ENCODE results near the gene PLXNB3.

DNA sequence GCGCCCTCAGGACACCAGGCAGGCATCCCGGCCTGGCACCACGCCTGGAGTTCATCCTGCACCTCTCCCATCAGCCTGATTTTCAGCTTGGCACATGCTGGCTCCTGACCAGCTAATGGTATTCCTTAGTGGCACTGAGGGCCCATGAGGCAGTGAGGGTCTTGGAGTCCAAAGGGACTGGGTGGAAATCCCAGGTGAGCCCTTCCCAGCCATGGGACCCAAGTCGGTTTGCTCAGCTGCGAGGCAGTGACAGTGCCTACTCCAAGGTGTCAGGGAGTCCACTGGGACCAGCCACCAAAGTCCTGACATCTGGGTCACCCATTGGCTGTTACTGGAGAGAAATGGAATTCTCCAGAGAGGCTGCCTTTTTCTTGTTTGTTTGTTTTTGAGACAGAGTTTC, 35.3 kb downstream of the PLXNB3 start:
- TF ChIP-seq, protein P1, sequence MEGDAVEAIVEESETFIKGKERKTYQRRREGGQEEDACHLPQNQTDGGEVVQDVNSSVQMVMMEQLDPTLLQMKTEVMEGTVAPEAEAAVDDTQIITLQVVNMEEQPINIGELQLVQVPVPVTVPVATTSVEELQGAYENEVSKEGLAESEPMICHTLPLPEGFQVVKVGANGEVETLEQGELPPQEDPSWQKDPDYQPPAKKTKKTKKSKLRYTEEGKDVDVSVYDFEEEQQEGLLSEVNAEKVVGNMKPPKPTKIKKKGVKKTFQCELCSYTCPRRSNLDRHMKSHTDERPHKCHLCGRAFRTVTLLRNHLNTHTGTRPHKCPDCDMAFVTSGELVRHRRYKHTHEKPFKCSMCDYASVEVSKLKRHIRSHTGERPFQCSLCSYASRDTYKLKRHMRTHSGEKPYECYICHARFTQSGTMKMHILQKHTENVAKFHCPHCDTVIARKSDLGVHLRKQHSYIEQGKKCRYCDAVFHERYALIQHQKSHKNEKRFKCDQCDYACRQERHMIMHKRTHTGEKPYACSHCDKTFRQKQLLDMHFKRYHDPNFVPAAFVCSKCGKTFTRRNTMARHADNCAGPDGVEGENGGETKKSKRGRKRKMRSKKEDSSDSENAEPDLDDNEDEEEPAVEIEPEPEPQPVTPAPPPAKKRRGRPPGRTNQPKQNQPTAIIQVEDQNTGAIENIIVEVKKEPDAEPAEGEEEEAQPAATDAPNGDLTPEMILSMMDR (IDR thresholded peaks at IDR 0.05; ENCODE audit: insufficient read depth, low read length, poor library complexity, severe bottlenecking), result no peak
- no peak for TF ChIP-seq EZH2phosphoT487 (conservative IDR thresholded peaks at IDR 0.05; ENCODE audit: low read length)
